GM10266 (cell line): ENCODE measurements around the gene GNAO1.

ENCODE experiments used
- DNase-seq: peaks from one replicate; pipeline ENCODE4 v3.0.0; 2012; ENCODE audit errors: extremely low spot score
- CTCF ChIP-seq: IDR thresholded peaks from 2 replicates; pipeline ENCODE4 v1.5.1; 2012; ENCODE audit warnings: mild to moderate bottlenecking, low read depth; ENCODE audit not compliant: control insufficient read depth, insufficient read depth; ENCODE audit errors: missing control alignments

Gene GNAO1

GRCh38 chr16:56164636-56165035 lies 26.7 kb upstream of the GNAO1 start:
- DNase-seq = no peak
- TF ChIP-seq CTCF = no peak

- TF ChIP-seq CTCF = no peak
Measured at GRCh38 chr16:56174411-56174810, 16.9 kb upstream of the GNAO1 start.

GRCh38 chr16:56181401-56181800 lies 9.9 kb upstream of the GNAO1 start:
- no peak for DNase-seq
- no peak for TF ChIP-seq CTCF

More at GRCh38 chr16:56174411-56174810, 16.9 kb upstream of the GNAO1 start:
- no peak for DNase-seq

GRCh38 chr16:56183266-56183665 lies 8.0 kb upstream of the GNAO1 start:
- TF ChIP-seq CTCF = no peak
- DNase-seq = no peak

- no peak for DNase-seq
- TF ChIP-seq CTCF = no peak
Measured at GRCh38 chr16:56190048-56190676, 1.1 kb upstream of the GNAO1 start.

- TF ChIP-seq CTCF = no peak
- DNase-seq = no peak
Measured at GRCh38 chr16:56190677-56191155, 573 bp upstream of the GNAO1 start.

GRCh38 chr16:56191835-56192634 lies 746 bp downstream of the GNAO1 start:
- TF ChIP-seq CTCF = no peak
- DNase-seq = no peak
